PC-9 (cell line): Measurements from ENCODE around the gene KRTAP10-6.

ENCODE experiments used
- CTCF ChIP-seq: fragments of 200-600 bp; sonication (generic); conservative IDR thresholded peaks from 2 replicates; pipeline ENCODE4 v1.6.1; 2017; ENCODE audit warnings: mixed run types, antibody characterized with exemption, mild to moderate bottlenecking, moderate library complexity
- EZH2 ChIP-seq: fragments of 200-600 bp; sonication (generic); IDR thresholded peaks from 2 replicates; pipeline ENCODE4 v1.8.0; 2017; ENCODE audit warnings: antibody characterized with exemption, low read depth

DNA sequence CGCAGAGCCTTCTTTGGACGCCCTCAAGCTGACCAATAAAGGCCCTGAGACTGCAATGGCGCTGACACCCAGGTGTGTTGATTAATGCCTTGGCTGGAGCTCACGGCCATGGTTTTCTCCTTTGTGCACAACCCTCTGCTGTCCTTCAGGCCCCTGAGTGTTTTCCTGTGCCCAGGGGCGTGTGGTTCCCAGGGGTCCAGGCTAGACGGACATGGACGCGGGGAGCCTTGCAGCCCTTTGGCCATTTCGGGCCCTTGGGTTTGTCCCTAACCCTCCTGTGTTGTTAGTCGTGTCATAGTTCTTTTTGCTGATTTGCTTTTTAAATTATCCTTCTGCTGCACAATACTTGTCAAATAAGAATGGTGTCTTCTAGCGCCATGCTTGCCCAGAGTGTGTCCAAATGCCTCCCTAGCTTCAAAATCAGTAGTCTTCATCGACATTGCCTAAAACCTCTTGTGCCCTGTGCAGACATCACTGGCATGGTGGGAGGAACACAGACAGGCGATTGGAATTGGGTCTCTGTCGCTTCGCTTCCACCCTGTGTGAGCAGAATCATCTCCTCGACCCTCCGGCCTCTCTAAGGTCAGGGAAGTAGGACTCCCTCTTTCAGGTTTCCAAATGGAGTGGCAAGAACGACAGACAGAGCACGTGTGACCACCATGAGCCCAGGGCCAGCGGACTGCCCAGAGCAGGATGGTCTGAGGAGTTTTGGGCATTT lies 16.8 kb downstream of the KRTAP10-6 start:
- TF ChIP-seq CTCF: no peak
- no peak for TF ChIP-seq EZH2
